CD14-positive monocyte (primary cell): ENCODE measurements around the gene FAM168A. TPM values are rescaled to one million over a fixed set of nuclear protein-coding genes. Genes with fewer than 3 reads are reported as not detected.

ENCODE experiments used
- DNase-seq, 3 donors: peaks; one replicate each; pipeline ENCODE4 v3.0.0-alpha.2; 2011 to 2022
- H2AFZ ChIP-seq: 2 replicates; pipeline ENCODE4 v1.6.0; 2012; ENCODE audit warnings: mild to moderate bottlenecking, low read depth, low read length, inconsistent platforms; ENCODE audit not compliant: insufficient read depth, poor library complexity, severe bottlenecking
- H3K27ac ChIP-seq, 2 donors: 1 replicate in 1 of 2; 2 replicates in 1 of 2; pipeline ENCODE4 v1.5.1; 2012 to 2013; ENCODE audit warnings: low read length in 2 of 2, control low read depth in 1 of 2, inconsistent platforms in 1 of 2, low read depth in 1 of 2, mild to moderate bottlenecking in 1 of 2
- H3K27me3 ChIP-seq, 2 donors: one replicate each; pipeline versions ENCODE4 v1.6.0 to v1.6.1; 2011 to 2013; ENCODE audit warnings: low read length in 2 of 2; ENCODE audit not compliant: control insufficient read depth in 2 of 2, insufficient read depth in 2 of 2
- H3K36me3 ChIP-seq, 2 donors: replicated peaks in 1 of 2; 1 replicate in 1 of 2; 2 replicates in 1 of 2; pipeline versions ENCODE4 v1.5.1 to v1.6.1; 2012 to 2013; ENCODE audit warnings: low read length in 2 of 2, control low read depth in 1 of 2, inconsistent platforms in 1 of 2, mild to moderate bottlenecking in 1 of 2; ENCODE audit not compliant: insufficient read depth in 2 of 2, control insufficient read depth in 1 of 2
- H3K4me1 ChIP-seq, 2 donors: 1 replicate in 1 of 2; 2 replicates in 1 of 2; pipeline versions ENCODE4 v1.5.1 to v1.6.1; 2012 to 2013; ENCODE audit warnings: low read length in 2 of 2, control low read depth in 1 of 2, inconsistent platforms in 1 of 2, mild to moderate bottlenecking in 1 of 2, moderate library complexity in 1 of 2; ENCODE audit not compliant: insufficient read depth in 2 of 2, control insufficient read depth in 1 of 2
- H3K4me2 ChIP-seq: replicated peaks from 2 replicates; pipeline ENCODE3; 2012; ENCODE audit warnings: low read length, moderate library complexity, mild to moderate bottlenecking; ENCODE audit not compliant: poor library complexity, severe bottlenecking; ENCODE audit errors: extremely low read depth
- H3K4me3 ChIP-seq, 3 experiments: fragments of 200-600 bp in 1 of 3; sonication (generic) in 1 of 3; replicated peaks in 1 of 3; 1 replicate in 2 of 3; 2 replicates in 1 of 3; pipeline ENCODE4 v1.5.1; 2011 to 2013; ENCODE audit warnings: low read length in 3 of 3, mild to moderate bottlenecking in 3 of 3, control low read depth in 2 of 3, low read depth in 2 of 3, inconsistent platforms in 1 of 3, moderate library complexity in 1 of 3
- H3K79me2 ChIP-seq: 2 replicates; pipeline ENCODE4 v1.6.0; 2012; ENCODE audit warnings: mild to moderate bottlenecking, control low read depth, inconsistent platforms, low read length, moderate library complexity; ENCODE audit not compliant: insufficient read depth
- H3K9ac ChIP-seq: 2 replicates; pipeline ENCODE4 v1.6.0; 2017; ENCODE audit warnings: low read length, mild to moderate bottlenecking; ENCODE audit not compliant: insufficient read depth, poor library complexity, severe bottlenecking
- H3K9me3 ChIP-seq, 2 donors: replicated peaks in 1 of 2; 1 replicate in 1 of 2; 2 replicates in 1 of 2; pipeline versions ENCODE4 v1.5.1 to v1.6.1; 2012 to 2013; ENCODE audit warnings: low read length in 2 of 2, control low read depth in 1 of 2; ENCODE audit not compliant: control insufficient read depth in 1 of 2, insufficient read depth in 1 of 2
- H4K20me1 ChIP-seq: 2 replicates; pipeline ENCODE4 v1.6.0; 2012; ENCODE audit warnings: mild to moderate bottlenecking, low read length, control low read depth, moderate library complexity; ENCODE audit not compliant: insufficient read depth
- H3K27ac Mint-ChIP-seq, 7 donors: one replicate each; pipeline ENCODE4 v1.8.0; 2020; ENCODE audit warnings: mild to moderate bottlenecking in 7 of 7, mixed read lengths in 7 of 7, moderate library complexity in 6 of 7, inconsistent platforms in 2 of 7
- H3K27me3 Mint-ChIP-seq, 3 donors: one replicate each; pipeline ENCODE4 v1.8.0; 2021 to 2022; ENCODE audit warnings: low read depth in 3 of 3, mild to moderate bottlenecking in 3 of 3, mixed read lengths in 3 of 3, moderate library complexity in 3 of 3, inconsistent platforms in 1 of 3
- H3K36me3 Mint-ChIP-seq, 2 donors: one replicate each; pipeline ENCODE4 v1.8.0; 2020; ENCODE audit warnings: mixed read lengths in 2 of 2, inconsistent platforms in 1 of 2, mild to moderate bottlenecking in 1 of 2
- H3K4me1 Mint-ChIP-seq: one replicate; pipeline ENCODE4 v1.8.0; 2020; ENCODE audit warnings: mild to moderate bottlenecking, mixed read lengths
- H3K4me3 Mint-ChIP-seq, 2 donors: one replicate each; pipeline ENCODE4 v1.8.0; 2020; ENCODE audit warnings: mild to moderate bottlenecking in 2 of 2, mixed read lengths in 2 of 2, moderate library complexity in 1 of 2
- H3K9me3 Mint-ChIP-seq, 7 donors: one replicate each; pipeline ENCODE4 v1.8.0; 2020 to 2022; ENCODE audit warnings: mixed read lengths in 7 of 7, mild to moderate bottlenecking in 6 of 7, moderate library complexity in 6 of 7, inconsistent platforms in 2 of 7
- WGBS: methylation state at CpG from one replicate; pipeline ENCODE4 v1.1.5; 2013; ENCODE audit warnings: missing lambda C conversion rate; ENCODE audit not compliant: insufficient coverage; 5-methylcytosine and 5-hydroxymethylcytosine counted together
- intact Hi-C, 2 donors: fragments of 100-400 bp; cut with micrococcal nuclease; formaldehyde crosslinking; loops; one replicate each; pipeline versions ENCODE4 v1.15.0 to v1.15.1; 2023
- polyA plus RNA-seq, 3 donors: library from polyadenylated mRNA; depleted of rRNA in 1 of 3; unstranded in 2 of 3; stranded (reverse) in 1 of 3; fragments of 300-500 nt in 2 of 3; fragments of >200 nt in 1 of 3; fragmentation: Illumina TruSeq in 2 of 3; gene quantifications; 1 replicate in 2 of 3; 2 replicates in 1 of 3; pipeline ENCODE4 v1.2.3, GENCODE V29; 2012 to 2021
- TF ChIP-seq, protein P1 (sequence below): fragments of 200-600 bp; IDR thresholded peaks from one replicate; pipeline ENCODE4 v1.8.0; 2022; ENCODE audit warnings: antibody characterized with exemption, mild to moderate bottlenecking

FAM168A gene
- polyA plus RNA-seq, 3 donors: 1.4 to 13.3 (median 2.1) TPM

DNA sequence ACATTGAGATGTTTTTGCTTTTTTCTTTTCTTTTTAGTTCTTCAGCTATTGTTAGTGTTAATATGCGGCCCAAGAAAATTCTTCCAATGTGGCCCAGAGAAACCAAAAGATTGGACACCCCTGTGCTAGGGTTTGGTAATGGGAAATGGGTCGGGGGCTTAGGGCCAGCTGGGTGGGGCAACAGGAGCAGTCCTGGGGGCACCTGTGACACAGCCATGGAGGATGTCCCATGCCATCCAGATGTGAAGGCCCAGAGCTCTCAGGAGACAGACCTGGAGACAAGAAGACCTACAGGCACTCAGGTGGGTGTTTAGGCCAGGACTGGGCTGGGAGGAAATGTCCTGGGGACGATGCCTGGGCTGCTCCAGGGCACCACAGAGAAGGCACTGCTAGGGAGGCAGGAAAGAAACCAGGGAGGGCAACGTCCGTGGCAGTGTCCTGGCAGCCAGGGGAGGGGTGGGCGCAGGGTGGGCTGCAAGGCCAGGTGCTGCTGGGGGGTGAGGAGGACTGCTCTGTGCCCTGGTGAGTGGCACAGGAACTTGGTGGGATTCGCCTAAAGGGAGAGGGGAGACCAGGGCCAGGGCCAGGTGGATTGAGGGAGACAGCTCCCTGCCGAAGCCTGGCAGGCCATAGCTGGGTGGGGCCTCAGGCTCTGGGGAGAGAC, 200.3 kb downstream of the FAM168A start:
- H3K27ac Mint-ChIP-seq: peak overlapping the region; percentile 28 to 78 (median 46)
- intact Hi-C loops: loop anchor here in 1 of 2 donors (10.0 kb wide), 1 partner anchor 93 kb away; the partner anchor contains the start of gene ARHGEF17

GRCh38 chr11:73396985-73397384, 200.9 kb downstream of the FAM168A start:
- Histone ChIP-seq H3K4me2 (no peak overlapping the region), H4K20me1 (peaks cover 97% of the 10 kb centered on the region), H3K27me3 (no peaks in the 10 kb centered on the region), H3K9me3 (no peaks in the 10 kb centered on the region), H2AFZ (no peak overlapping the region), H3K27ac (no peak overlapping the region), H3K4me3 (no peak overlapping the region), H3K9ac (no peak overlapping the region), H3K79me2 (peaks cover 48% of the 10 kb centered on the region), H3K36me3 (peaks cover 85 to 97% of the 10 kb centered on the region in 2 donors), H3K4me1 (peaks cover 8 to 19% of the 10 kb centered on the region in 2 donors)
- peak overlapping the region in 2 of 7 donors; percentile 28 to 74 for H3K27ac Mint-ChIP-seq
- TF ChIP-seq, protein P1, sequence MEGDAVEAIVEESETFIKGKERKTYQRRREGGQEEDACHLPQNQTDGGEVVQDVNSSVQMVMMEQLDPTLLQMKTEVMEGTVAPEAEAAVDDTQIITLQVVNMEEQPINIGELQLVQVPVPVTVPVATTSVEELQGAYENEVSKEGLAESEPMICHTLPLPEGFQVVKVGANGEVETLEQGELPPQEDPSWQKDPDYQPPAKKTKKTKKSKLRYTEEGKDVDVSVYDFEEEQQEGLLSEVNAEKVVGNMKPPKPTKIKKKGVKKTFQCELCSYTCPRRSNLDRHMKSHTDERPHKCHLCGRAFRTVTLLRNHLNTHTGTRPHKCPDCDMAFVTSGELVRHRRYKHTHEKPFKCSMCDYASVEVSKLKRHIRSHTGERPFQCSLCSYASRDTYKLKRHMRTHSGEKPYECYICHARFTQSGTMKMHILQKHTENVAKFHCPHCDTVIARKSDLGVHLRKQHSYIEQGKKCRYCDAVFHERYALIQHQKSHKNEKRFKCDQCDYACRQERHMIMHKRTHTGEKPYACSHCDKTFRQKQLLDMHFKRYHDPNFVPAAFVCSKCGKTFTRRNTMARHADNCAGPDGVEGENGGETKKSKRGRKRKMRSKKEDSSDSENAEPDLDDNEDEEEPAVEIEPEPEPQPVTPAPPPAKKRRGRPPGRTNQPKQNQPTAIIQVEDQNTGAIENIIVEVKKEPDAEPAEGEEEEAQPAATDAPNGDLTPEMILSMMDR: no peak
- H3K4me1 Mint-ChIP-seq: peaks cover 17% of the 10 kb centered on the region
- H3K27me3 Mint-ChIP-seq: peaks cover 0 to 3% (median 0%) of the 10 kb centered on the region in 3 donors
- no peak overlapping the region for H3K4me3 Mint-ChIP-seq
- no peak for DNase-seq
- WGBS: 95% methylated on average over 6 of the region's 7 CpGs
- peaks cover 78 to 97% of the 10 kb centered on the region in 2 donors for H3K36me3 Mint-ChIP-seq
- intact Hi-C loops: loop anchor here in 1 of 2 donors (10.0 kb wide), 1 partner anchor 92 kb away; the partner anchor contains the start of gene ARHGEF17
- no peaks in the 10 kb centered on the region for H3K9me3 Mint-ChIP-seq

More for the DNA sequence above, 200.3 kb downstream of the FAM168A start:
- TF ChIP-seq, protein P1: no peak
- H3K9ac ChIP-seq: no peak overlapping the region
- Mint-ChIP-seq H3K4me1 (peaks cover 13% of the 10 kb centered on the region), H3K36me3 (peaks cover 73 to 93% of the 10 kb centered on the region in 2 donors), H3K9me3 (no peaks in the 10 kb centered on the region), H3K4me3 (no peak overlapping the region), H3K27me3 (peaks cover 0 to 3% (median 0%) of the 10 kb centered on the region in 3 donors)
- H3K79me2 ChIP-seq: peaks cover 42% of the 10 kb centered on the region
- H4K20me1 ChIP-seq: peaks cover 97% of the 10 kb centered on the region
- 98% methylated on average over 8 of the region's 8 CpGs for WGBS
- peak overlapping the region; percentile 10 to 14 for H3K27ac ChIP-seq
- H3K4me1 ChIP-seq: peaks cover 7 to 19% of the 10 kb centered on the region in 2 donors
- no peaks in the 10 kb centered on the region for H3K9me3 ChIP-seq
- peaks cover 79 to 92% of the 10 kb centered on the region in 2 donors for H3K36me3 ChIP-seq
- DNase-seq: no peak
- H3K27me3 ChIP-seq: no peaks in the 10 kb centered on the region
- no peak overlapping the region for H3K4me3 ChIP-seq
- no peak overlapping the region for H2AFZ ChIP-seq
- H3K4me2 ChIP-seq: no peak overlapping the region
